WERI-Rb-1 (cell line): ENCODE results near the gene BAZ2B.
A peak's percentile ranks its signal among the peaks of the same experiment; 100 is the strongest.

Source experiments
- DNase-seq: peaks from one replicate; pipeline ENCODE4 v3.0.0-alpha.2; 2020
- H3K27ac ChIP-seq: fragments of 250-450 bp; sonication (Bioruptor Pico); 2 replicates; pipeline ENCODE4 v1.5.1; 2020; ENCODE audit warnings: mild to moderate bottlenecking, moderate library complexity
- H3K27me3 ChIP-seq: fragments of 250-450 bp; sonication (Bioruptor Pico); 2 replicates; pipeline ENCODE4 v1.5.1; 2021; ENCODE audit warnings: mild to moderate bottlenecking, low read depth, moderate library complexity; ENCODE audit not compliant: insufficient read depth, severe bottlenecking
- H3K36me3 ChIP-seq: fragments of 250-450 bp; sonication (Bioruptor Pico); 2 replicates; pipeline ENCODE4 v1.5.1; 2020; ENCODE audit warnings: mild to moderate bottlenecking, moderate library complexity
- H3K4me3 ChIP-seq: 2 replicates; pipeline ENCODE4 v1.5.1; 2011; ENCODE audit warnings: low read depth, mild to moderate bottlenecking, control low read depth, low read length
- H3K9me3 ChIP-seq: fragments of 250-450 bp; sonication (Bioruptor Pico); 2 replicates; pipeline ENCODE4 v1.5.1; 2021; ENCODE audit warnings: mild to moderate bottlenecking, moderate library complexity; ENCODE audit not compliant: severe bottlenecking
- CTCF ChIP-seq: IDR thresholded peaks from 2 replicates; pipeline ENCODE4 v1.5.1; 2011; ENCODE audit warnings: low read depth, mild to moderate bottlenecking, control low read depth, inconsistent platforms, low read length

BAZ2B gene

GRCh38 chr2:159600752-159601151, 15.6 kb downstream of the BAZ2B start:
- Histone ChIP-seq H3K36me3 (no peaks in the 10 kb centered on the region), H3K27me3 (no peaks in the 10 kb centered on the region), H3K9me3 (no peaks in the 10 kb centered on the region), H3K4me3 (no peak overlapping the region), H3K27ac (peak overlapping the region; percentile 8; the same call in 1 of the 2 replicates)
- no peak for TF ChIP-seq CTCF
- DNase-seq, result no peak

GRCh38 chr2:159595410-159596046, 20.8 kb downstream of the BAZ2B start:
- no peak for DNase-seq
- Histone ChIP-seq H3K9me3 (no peaks in the 10 kb centered on the region), H3K36me3 (no peaks in the 10 kb centered on the region), H3K27ac (no peak overlapping the region), H3K4me3 (no peak overlapping the region), H3K27me3 (no peaks in the 10 kb centered on the region)
- TF ChIP-seq CTCF, result no peak

- Histone ChIP-seq H3K4me3 (no peak overlapping the region), H3K27me3 (no peaks in the 10 kb centered on the region), H3K9me3 (no peaks in the 10 kb centered on the region), H3K27ac (no peak overlapping the region), H3K36me3 (no peaks in the 10 kb centered on the region)
- DNase-seq, result no peak
- TF ChIP-seq CTCF, result no peak
These were observed 23.9 kb downstream of the BAZ2B start for GRCh38 chr2:159592441-159592840.

- TF ChIP-seq CTCF, result no peak
- Histone ChIP-seq H3K27me3 (no peaks in the 10 kb centered on the region), H3K36me3 (no peaks in the 10 kb centered on the region), H3K4me3 (no peak overlapping the region), H3K27ac (no peak overlapping the region), H3K9me3 (no peaks in the 10 kb centered on the region)
- DNase-seq, result no peak
These were observed 25.1 kb downstream of the BAZ2B start for GRCh38 chr2:159591221-159591620.

GRCh38 chr2:159589286-159589685, 27.1 kb downstream of the BAZ2B start:
- DNase-seq, result no peak
- Histone ChIP-seq H3K27me3 (no peaks in the 10 kb centered on the region), H3K4me3 (no peak overlapping the region), H3K36me3 (no peaks in the 10 kb centered on the region), H3K9me3 (no peaks in the 10 kb centered on the region), H3K27ac (no peak overlapping the region)
- TF ChIP-seq CTCF, result no peak

GRCh38 chr2:159586034-159586433, 30.3 kb downstream of the BAZ2B start:
- no peak for TF ChIP-seq CTCF
- Histone ChIP-seq H3K36me3 (no peaks in the 10 kb centered on the region), H3K4me3 (no peak overlapping the region), H3K27me3 (no peaks in the 10 kb centered on the region), H3K27ac (no peak overlapping the region), H3K9me3 (no peaks in the 10 kb centered on the region)
- no peak for DNase-seq
